ENCODE data around the gene PRIMPOL. TPM values are rescaled to one million over a fixed set of nuclear protein-coding genes. Genes with fewer than 3 reads are reported as not detected.
"Not testable (repeated sequence)": the region's sequence is repeated elsewhere in the genome, so short reads cannot be mapped to it uniquely, and the experiment has no call there.

The PRIMPOL gene, protein sequence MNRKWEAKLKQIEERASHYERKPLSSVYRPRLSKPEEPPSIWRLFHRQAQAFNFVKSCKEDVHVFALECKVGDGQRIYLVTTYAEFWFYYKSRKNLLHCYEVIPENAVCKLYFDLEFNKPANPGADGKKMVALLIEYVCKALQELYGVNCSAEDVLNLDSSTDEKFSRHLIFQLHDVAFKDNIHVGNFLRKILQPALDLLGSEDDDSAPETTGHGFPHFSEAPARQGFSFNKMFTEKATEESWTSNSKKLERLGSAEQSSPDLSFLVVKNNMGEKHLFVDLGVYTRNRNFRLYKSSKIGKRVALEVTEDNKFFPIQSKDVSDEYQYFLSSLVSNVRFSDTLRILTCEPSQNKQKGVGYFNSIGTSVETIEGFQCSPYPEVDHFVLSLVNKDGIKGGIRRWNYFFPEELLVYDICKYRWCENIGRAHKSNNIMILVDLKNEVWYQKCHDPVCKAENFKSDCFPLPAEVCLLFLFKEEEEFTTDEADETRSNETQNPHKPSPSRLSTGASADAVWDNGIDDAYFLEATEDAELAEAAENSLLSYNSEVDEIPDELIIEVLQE
- polyA plus RNA-seq, result 12.6 TPM

DNA sequence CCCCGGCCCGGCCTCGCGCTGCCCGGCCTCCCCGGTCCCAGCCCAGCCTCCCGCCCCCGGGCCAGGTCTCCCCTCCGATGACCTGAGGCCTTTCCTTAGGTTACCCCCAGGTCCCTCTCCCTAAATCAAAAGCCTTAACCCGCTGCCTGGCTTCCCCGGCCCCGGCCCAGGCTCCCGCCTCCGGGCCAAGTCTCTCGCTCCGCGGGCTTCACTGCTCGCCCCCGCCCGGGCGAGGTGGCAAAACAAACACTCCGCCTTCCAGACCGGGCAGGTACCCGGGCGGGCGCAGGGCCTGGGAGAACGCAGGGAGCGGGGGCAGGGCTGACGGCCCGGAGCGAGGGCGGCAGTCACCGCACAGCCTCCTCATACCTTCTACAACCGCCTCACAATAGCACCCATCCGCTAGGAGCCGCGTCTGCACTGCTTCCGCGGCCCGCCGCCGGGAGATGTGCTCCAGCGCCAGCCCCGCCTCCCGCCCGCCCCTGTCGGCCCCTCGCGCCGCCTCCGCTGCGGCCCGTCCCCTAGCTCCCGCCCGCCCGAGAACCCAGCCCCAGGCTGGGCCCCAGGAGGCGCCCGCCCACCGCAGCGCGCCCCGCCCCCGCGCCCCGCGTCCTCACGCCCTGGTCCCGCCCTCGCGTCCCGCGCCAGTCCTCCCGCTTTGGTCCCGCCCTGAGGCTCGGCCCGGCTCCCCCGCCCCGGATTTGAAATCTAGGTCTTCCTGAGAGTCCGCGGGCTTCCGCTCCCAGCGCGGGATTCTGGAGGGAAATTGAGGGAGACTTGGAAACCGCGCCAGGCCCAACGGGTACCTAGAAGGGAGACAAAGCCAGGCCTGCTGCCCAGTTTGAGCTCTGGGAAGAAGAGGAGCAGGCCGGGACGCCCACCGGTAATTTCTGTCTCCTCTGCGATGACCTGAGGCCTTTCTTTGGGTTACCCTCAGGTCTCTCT is at the start of gene PRIMPOL, which contains the start of gene CASP3:
PRIMPOL (plus strand) TSS at position 713 of the 945 bp plus-strand sequence. CDS start 7,403 bp downstream, outside the sequence.
CASP3 (minus strand) TSS at position 422 of the 945 bp plus-strand sequence. CDS start 10,994 bp downstream, outside the sequence.
- Mint-ChIP-seq H3K27ac (peak within 1 kb of the TSS; percentile 75 to 98 (median 96)), H3K27me3 (no peaks in the 10 kb centered on the region), H3K4me1 (peaks cover 33 to 45% (median 42%) of the 10 kb centered on the region in 3 donors), H3K9me3 (no peaks in the 10 kb centered on the region), H3K4me3 (peak within 1 kb of the TSS; percentile 92 to 97 (median 96)), H3K36me3 (peaks cover 11% of the 10 kb centered on the region)

DNA sequence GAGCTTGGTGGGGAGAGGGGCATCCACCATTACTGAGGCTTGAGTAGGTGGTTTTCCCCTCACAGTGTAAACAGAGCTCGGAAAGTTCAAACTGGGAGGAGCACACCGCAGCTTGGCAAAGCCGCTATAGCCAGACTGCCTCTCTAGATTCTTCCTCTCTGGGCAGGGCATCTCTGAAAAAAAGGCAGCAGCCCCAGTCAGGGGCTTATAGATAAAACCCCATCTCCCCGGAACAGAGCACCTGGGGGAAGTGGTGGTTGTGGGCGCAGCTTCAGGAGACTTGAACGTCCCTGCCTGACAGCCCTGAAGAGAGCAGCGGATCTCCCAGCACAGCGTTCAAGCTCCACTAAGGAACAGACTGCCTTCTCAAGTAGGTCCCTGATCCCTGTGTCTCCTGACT is 48.6 kb upstream of the PRIMPOL start:
- not testable (repeated sequence) for H3K4me3 Mint-ChIP-seq, H3K36me3 Mint-ChIP-seq, H3K9me3 Mint-ChIP-seq, H3K4me1 Mint-ChIP-seq, H3K27ac Mint-ChIP-seq
- peaks cover 23% of the 10 kb centered on the region for H3K27me3 Mint-ChIP-seq

DNA sequence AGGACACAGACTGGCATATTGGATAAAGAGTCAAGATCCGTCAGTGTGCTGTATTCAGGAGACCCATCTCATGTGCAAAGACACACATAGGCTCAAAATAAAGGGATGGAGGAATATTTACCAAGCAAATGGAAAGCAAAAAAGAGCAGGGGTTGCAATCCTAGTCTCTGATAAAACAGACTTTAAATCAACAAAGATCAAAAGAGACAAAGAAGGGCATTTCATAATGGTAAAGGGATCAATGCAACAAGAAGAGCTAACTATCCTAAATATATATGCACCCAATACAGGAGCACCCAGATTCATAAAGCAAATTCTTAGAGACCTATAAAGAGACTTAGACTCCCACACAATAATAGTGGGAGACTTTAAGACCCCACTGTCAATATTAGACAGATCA is 46.7 kb upstream of the PRIMPOL start:
- Mint-ChIP-seq H3K9me3 (peaks cover 4 to 13% (median 6%) of the 10 kb centered on the region in 3 donors), H3K27me3 (peaks cover 22% of the 10 kb centered on the region)
- not testable (repeated sequence) for H3K36me3 Mint-ChIP-seq, H3K4me3 Mint-ChIP-seq, H3K4me1 Mint-ChIP-seq, H3K27ac Mint-ChIP-seq

DNA sequence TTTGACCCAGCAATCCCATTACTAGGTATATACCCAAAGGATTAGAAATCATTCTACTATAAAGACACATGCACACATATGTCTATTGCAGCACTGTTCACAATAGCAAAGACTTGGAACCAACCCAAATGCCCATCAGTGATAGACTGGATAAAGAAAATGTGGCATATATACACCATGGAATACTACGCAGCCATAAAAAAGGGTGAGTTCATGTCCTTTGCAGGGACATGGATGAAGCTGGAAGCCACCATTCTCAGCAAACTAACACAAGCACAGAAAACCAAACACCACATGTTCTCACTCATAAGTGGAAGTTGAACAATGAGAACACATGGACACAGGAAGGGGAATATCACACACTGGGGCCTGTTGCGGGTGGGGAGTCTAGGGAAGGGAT is 42.1 kb upstream of the PRIMPOL start:
- H3K36me3 Mint-ChIP-seq, H3K4me3 Mint-ChIP-seq, H3K27me3 Mint-ChIP-seq, H3K4me1 Mint-ChIP-seq, H3K27ac Mint-ChIP-seq: not testable (repeated sequence)
- peaks cover 4 to 13% (median 6%) of the 10 kb centered on the region in 3 donors for H3K9me3 Mint-ChIP-seq

DNA sequence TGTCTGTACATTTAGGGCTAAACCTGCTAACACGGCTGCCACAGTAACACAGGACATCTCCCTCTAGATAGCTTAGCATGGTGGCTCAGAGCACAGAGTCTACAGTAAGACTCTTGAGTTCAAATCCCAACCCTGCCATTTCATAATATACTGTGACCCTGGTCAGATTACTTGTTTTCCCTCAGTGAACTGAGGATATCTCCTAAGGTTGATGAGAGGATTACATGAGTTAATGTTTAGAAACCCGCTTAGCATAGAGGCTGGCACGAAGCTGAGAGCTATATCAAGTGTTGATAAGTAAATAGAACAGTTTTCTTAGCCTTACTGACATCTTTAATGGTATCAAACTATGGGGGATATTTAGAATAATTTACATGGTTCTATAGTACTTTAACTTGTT is 37.5 kb upstream of the PRIMPOL start:
- H3K9me3 Mint-ChIP-seq, result peaks cover 1 to 9% (median 4%) of the 10 kb centered on the region in 3 donors
- H3K27ac Mint-ChIP-seq, result no peak overlapping the region
- H3K27me3 Mint-ChIP-seq, result no peaks in the 10 kb centered on the region
- H3K4me1 Mint-ChIP-seq, result peaks cover 5 to 6% (median 5%) of the 10 kb centered on the region in 3 donors
- H3K4me3 Mint-ChIP-seq, result no peak overlapping the region
- H3K36me3 Mint-ChIP-seq, result no peaks in the 10 kb centered on the region

DNA sequence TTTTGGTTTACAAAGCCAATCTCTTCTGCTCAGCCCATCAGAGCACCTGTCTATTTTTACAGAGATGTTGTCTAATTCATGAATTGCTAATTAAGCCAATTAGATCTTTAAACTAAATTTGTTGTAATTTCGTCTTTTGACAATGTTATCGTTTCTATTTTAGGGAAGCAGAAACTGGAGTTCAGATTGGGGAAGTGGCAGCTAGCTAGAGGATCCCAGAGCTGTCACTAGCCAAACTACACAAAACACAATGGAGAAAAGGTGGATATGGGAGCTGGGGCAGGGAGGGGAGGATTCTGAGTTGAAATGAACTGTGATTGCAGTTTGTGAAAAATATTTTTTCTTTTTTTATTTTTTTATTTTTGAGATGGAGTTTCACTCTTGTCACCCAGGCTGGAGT is 36.1 kb upstream of the PRIMPOL start:
- Mint-ChIP-seq H3K4me3 (no peak overlapping the region), H3K4me1 (peaks cover 9 to 15% (median 13%) of the 10 kb centered on the region in 3 donors), H3K9me3 (peaks cover 1 to 9% (median 4%) of the 10 kb centered on the region in 3 donors), H3K27ac (no peak overlapping the region), H3K27me3 (no peaks in the 10 kb centered on the region), H3K36me3 (no peaks in the 10 kb centered on the region)

DNA sequence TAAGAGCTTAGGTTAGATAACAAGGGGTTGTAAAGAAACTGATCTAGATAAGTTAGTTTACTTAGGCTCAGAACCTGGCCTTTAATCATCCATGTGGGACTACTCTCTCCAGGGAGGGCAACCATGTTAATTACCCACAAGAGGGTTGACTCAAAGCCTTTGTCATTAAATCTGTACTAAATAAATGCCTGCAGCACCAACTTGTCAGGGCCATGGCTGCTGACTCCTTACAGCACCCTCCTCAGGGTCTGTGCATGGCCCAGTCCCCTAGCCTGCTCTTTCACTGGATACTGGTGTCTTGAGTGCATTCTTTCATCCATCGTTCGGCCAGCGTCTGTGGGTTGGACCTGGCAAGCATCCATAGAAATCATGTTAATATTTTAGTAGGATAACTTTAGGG is 35.0 kb upstream of the PRIMPOL start:
- Mint-ChIP-seq H3K27ac (no peak overlapping the region), H3K4me3 (no peak overlapping the region), H3K36me3 (no peaks in the 10 kb centered on the region), H3K9me3 (peaks cover 1 to 9% (median 4%) of the 10 kb centered on the region in 3 donors), H3K27me3 (no peaks in the 10 kb centered on the region), H3K4me1 (peaks cover 9 to 15% (median 15%) of the 10 kb centered on the region in 3 donors)

DNA sequence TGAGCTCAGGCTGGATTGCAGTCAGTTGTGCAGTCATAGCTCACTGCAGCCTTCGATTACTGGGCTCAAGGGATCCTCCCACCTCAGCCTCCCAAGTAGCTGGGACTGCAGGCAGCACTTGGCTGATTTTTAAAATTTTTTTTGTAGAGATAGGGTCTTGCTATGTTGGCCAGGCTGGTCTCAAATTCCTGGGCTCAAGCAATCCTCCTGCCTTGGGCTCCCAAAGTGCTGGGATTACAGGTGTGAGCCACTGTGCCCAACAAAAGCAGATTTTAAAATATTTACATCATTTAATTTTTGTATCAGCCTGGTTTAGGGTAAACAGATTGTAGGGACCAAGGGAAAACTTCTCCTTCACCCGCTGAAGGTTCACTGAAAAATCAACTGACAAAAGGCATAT is 33.4 kb upstream of the PRIMPOL start:
- H3K4me3 Mint-ChIP-seq, H3K27ac Mint-ChIP-seq, H3K27me3 Mint-ChIP-seq, H3K9me3 Mint-ChIP-seq, H3K36me3 Mint-ChIP-seq: not testable (repeated sequence)
- H3K4me1 Mint-ChIP-seq, result peaks cover 12 to 17% (median 15%) of the 10 kb centered on the region in 3 donors

DNA sequence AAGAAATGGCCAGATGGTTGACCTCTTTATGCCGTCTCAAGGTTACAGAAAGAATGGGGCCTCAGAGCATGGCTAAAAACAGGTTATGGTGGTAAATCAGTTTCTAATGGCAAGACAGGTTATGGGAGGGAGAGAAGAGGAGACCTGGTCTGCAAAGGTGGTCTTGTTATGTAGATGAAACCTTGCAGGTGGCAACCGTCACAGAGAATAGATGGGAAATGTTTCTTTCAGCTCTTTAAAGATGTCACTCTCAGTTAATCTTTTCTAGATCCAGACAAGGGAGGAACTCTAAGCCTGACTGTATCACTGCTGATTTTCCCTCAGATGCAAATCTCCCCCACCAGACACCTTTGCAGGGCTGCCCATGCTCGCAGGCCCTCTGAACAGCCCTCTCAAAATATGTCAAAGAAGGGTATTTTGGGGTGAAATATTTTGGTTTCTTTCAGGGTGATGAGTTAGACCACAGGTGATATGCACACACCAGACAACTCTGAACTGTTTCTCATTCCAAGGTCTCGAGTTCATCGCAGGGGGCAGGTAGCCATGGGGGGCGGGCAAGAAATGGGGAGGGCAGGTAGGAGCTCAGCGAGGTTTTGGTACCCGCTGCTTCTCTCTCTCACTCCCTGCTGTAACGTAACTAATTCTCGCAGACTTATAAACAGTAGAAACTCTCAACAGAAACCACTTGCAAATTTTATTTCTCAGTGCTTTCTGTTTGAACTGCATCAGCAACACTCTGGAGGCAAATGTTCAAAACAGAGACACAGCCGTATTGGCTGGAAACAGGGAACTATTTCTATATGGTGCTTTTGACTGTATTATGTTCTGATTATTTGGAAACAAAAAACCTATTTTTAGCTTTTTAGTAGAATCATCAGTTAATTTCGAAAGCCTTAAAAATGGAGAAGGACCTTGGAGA is 32.6 kb upstream of the PRIMPOL start:
- no peaks in the 10 kb centered on the region for H3K27me3 Mint-ChIP-seq
- H3K27ac Mint-ChIP-seq, result peak overlapping the region in 2 of 3 donors; percentile 10 to 61
- H3K4me1 Mint-ChIP-seq, result peaks cover 12 to 17% (median 15%) of the 10 kb centered on the region in 3 donors
- peak overlapping the region in 3 of 4 donors; percentile 2 to 69 (median 68) for H3K4me3 Mint-ChIP-seq
- no peaks in the 10 kb centered on the region for H3K36me3 Mint-ChIP-seq
- peaks cover 1 to 9% (median 4%) of the 10 kb centered on the region in 3 donors for H3K9me3 Mint-ChIP-seq

DNA sequence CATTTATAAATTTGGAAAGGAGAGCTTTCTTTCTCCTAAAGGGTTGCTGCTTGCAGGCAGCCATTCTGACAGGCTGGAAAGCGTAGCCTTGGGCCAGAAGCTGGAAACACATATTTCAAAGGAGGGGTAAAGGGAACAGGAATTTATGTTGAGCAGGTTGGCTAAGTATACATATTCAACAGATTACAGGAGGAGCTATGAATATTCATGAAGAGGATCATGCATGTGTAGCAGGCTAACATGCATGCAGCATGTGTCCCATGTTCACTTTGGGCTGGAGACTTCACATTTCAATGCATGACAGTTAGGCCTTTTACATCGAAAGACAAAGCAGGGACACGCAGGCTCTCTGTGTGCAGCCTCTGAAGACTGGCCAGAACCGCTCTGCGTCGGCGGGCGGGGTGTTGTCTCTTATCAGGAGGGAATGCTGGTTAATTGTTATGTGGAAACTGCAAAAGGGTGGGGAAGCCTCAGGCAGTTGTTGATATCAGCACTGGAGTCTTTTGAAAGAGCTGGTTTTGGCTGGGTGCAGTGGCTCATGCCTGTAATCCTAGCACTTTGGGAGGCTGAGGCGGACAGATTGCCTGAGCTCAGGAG is 31.8 kb upstream of the PRIMPOL start:
- Mint-ChIP-seq H3K4me1 (peaks cover 12 to 17% (median 16%) of the 10 kb centered on the region in 3 donors), H3K9me3 (peaks cover 1 to 9% (median 4%) of the 10 kb centered on the region in 3 donors), H3K36me3 (no peaks in the 10 kb centered on the region), H3K27ac (peak overlapping the region in 1 of 3 donors; percentile 10), H3K4me3 (peak overlapping the region in 2 of 4 donors; percentile 68 to 69), H3K27me3 (no peaks in the 10 kb centered on the region)

DNA sequence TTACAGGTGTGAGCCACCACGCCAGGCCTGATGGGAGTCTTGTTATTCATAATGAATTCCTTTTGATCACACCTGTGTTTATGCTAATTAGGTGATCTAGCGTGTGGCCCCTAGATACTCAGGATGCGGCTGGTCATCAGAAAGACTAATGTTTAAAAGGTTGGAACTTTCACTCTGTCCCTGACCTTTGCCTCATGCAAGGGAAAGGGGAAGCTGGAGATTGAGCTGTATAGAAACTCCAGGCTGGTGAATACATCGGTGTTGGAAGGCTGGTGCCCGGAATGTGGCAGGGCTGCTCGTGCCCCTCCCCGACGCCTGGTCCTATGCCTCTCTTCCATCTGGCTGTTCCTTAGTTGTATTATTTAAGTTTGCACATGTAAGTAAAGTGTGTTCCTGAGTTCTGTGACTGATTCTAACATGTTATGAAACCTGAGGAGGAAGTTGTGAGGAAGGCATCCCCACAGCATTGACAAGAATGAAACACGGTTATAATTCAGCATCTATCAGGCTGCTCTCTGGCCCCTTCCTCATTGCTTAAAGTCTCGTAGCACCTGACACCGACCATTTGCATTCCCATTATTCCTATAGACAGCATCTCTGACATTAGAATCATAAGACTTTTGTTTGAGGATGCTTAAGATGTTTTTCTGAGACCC is 29.2 kb upstream of the PRIMPOL start:
- peaks cover 4% of the 10 kb centered on the region for H3K36me3 Mint-ChIP-seq
- peaks cover 14 to 17% (median 16%) of the 10 kb centered on the region in 3 donors for H3K4me1 Mint-ChIP-seq
- H3K27me3 Mint-ChIP-seq, result no peaks in the 10 kb centered on the region
- H3K4me3 Mint-ChIP-seq, result no peak overlapping the region
- H3K27ac Mint-ChIP-seq, result no peak overlapping the region
- peaks cover 0 to under 1% (median 0%) of the 10 kb centered on the region in 3 donors for H3K9me3 Mint-ChIP-seq

DNA sequence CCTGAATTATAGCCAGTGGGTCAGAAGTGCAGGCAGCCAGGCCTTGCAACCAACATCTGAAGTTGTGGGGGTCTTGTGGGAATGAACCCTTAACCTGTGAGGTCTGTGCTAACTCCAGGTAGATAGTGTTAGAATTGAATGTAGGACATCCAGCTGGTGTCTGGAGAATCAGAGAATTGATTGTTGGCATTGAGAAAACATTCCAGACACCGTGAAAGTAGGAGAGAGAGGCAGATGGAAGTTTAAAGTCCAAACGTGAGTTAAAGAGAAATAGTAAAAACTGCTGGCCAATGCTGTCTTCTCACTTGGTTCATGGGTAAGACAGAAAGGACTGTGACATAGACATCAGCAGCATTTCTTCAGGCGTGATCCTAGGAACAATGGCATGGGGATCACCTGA is 28.0 kb upstream of the PRIMPOL start:
- Mint-ChIP-seq H3K9me3 (no peaks in the 10 kb centered on the region), H3K4me3 (no peak overlapping the region), H3K4me1 (peaks cover 13 to 16% (median 16%) of the 10 kb centered on the region in 3 donors), H3K27me3 (no peaks in the 10 kb centered on the region), H3K36me3 (peaks cover 10% of the 10 kb centered on the region), H3K27ac (no peak overlapping the region)

DNA sequence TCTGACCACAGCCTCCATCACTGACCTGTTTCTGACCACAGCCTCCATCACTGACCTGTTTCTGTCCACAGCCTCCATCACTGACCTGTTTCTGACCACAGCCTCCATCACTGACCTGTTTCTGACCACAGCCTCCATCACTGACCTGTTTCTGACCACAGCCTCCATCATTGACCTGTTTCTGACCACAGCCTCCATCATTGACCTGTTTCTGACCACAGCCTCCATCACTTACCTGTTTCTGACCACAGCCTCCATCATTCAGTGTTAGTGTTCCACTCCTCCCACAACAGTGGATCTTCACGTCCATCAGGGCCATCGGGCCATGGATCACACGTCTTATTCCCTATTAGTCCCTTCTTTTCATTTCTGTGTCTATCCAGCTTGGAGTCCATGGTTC is 25.0 kb upstream of the PRIMPOL start:
- not testable (repeated sequence) for H3K27me3 Mint-ChIP-seq, H3K4me1 Mint-ChIP-seq, H3K9me3 Mint-ChIP-seq, H3K27ac Mint-ChIP-seq, H3K4me3 Mint-ChIP-seq
- peaks cover 19% of the 10 kb centered on the region for H3K36me3 Mint-ChIP-seq

Data from IgD-negative memory B cell (primary cell).